WERI-Rb-1 (cell line): ENCODE results near the gene CAMK2B.

Experiments used
- DNase-seq: peaks from one replicate; pipeline ENCODE4 v3.0.0-alpha.2; 2020
- H3K27ac ChIP-seq: fragments of 250-450 bp; sonication (Bioruptor Pico); 2 replicates; pipeline ENCODE4 v1.5.1; 2020; ENCODE audit warnings: mild to moderate bottlenecking, moderate library complexity
- H3K27me3 ChIP-seq: fragments of 250-450 bp; sonication (Bioruptor Pico); 2 replicates; pipeline ENCODE4 v1.5.1; 2021; ENCODE audit warnings: mild to moderate bottlenecking, low read depth, moderate library complexity; ENCODE audit not compliant: insufficient read depth, severe bottlenecking
- H3K36me3 ChIP-seq: fragments of 250-450 bp; sonication (Bioruptor Pico); 2 replicates; pipeline ENCODE4 v1.5.1; 2020; ENCODE audit warnings: mild to moderate bottlenecking, moderate library complexity
- H3K4me3 ChIP-seq: 2 replicates; pipeline ENCODE4 v1.5.1; 2011; ENCODE audit warnings: low read depth, mild to moderate bottlenecking, control low read depth, low read length
- H3K9me3 ChIP-seq: fragments of 250-450 bp; sonication (Bioruptor Pico); 2 replicates; pipeline ENCODE4 v1.5.1; 2021; ENCODE audit warnings: mild to moderate bottlenecking, moderate library complexity; ENCODE audit not compliant: severe bottlenecking
- CTCF ChIP-seq: IDR thresholded peaks from 2 replicates; pipeline ENCODE4 v1.5.1; 2011; ENCODE audit warnings: low read depth, mild to moderate bottlenecking, control low read depth, inconsistent platforms, low read length

CAMK2B gene

DNA sequence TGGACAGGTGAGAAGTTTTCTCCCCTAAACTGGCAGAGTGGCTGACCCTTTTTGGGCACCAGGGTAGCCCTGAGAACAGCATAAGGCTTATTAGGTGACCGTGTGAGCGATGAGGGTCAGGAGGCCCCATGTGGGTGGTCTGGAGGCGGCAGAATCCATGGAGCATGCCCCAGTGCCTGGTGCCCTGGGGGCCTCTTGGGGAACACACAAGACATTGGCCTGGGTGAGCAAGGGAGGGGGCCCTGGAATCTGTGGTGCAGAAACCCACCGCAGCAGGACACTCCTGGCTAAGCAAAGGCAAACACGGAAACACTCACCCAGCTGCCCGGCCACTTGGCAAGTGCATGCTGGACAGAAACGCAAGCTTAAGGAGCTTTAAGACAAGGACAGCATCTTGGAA is 95.1 kb downstream of the CAMK2B start:
- TF ChIP-seq CTCF, result no peak
- H3K27me3 ChIP-seq, result no peaks in the 10 kb centered on the region
- H3K36me3 ChIP-seq, result no peaks in the 10 kb centered on the region; the same call in 1 of the 2 replicates
- H3K27ac ChIP-seq, result no peak overlapping the region
- H3K4me3 ChIP-seq, result no peak overlapping the region
- no peak for DNase-seq
- H3K9me3 ChIP-seq, result no peaks in the 10 kb centered on the region

- no peak for DNase-seq
- no peaks in the 10 kb centered on the region for H3K27me3 ChIP-seq
- H3K4me3 ChIP-seq, result no peak overlapping the region
- no peak for TF ChIP-seq CTCF
- no peaks in the 10 kb centered on the region; the same call in 1 of the 2 replicates for H3K36me3 ChIP-seq
- H3K27ac ChIP-seq, result no peak overlapping the region
- H3K9me3 ChIP-seq, result no peaks in the 10 kb centered on the region
Measured at GRCh38 chr7:44229546-44230105, 95.8 kb downstream of the CAMK2B start.

DNA sequence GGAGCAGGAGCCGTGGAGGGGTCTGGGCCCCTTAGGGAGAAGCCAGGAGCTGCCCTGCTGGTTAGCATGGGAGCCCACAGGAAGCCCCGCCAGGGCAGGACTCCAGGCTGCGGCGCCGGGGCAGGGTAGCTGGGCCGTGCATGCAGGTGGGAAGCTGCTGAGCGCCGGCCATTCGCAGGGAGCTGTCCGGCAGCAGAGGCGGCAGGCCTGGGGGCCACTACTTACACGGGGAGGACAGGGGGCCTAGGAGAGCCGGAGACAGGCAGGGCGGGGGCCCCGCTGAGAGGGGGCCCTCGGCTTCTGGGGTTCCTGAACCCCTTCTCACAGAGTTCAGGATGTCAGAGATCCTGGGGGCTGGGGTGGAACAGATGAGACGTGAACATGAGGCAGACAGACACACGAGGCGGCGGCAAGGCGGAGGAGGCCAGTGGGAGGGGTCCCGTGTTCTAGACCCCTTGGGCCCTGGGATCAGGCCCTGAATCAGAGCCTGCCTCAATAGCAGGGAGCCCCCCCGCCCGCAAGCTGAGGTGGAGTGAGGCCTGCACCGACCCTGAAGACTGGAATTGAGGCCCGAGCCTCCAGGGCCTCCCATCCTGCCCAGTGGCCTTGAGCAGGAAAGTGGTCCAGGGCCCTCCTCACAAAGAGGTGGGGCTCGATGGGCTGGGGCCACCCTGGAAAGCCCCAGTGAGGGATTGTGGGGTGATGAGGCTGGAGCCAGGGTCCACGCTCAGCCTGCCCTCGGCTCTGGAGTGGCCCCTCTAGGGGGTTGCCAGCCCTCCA is 96.6 kb downstream of the CAMK2B start:
- Histone ChIP-seq H3K36me3 (no peaks in the 10 kb centered on the region; the same call in 1 of the 2 replicates), H3K27ac (peak overlapping the region; percentile 47), H3K4me3 (no peak overlapping the region), H3K9me3 (no peaks in the 10 kb centered on the region), H3K27me3 (no peaks in the 10 kb centered on the region)
- TF ChIP-seq CTCF, result no peak
- DNase-seq, result no peak

DNA sequence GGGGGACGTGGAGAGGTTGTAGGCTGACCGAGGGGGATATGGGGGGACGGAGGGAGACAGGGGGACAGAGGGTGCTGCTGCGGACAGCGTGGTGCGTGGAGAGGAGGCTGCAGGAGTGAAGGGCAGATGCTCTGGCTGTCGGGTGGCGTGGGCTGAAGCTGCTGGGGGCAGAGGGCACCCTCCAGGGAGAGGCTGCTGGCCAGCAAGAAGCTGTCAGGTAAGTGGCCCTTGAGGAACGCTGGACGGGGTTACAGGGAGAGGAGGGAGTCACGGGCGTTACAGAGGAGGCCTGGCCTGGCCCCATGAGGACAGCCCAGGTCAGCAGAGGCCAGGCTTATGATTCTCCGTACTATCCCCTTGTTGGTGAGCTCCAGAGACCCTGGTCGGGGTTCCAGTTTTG is 97.5 kb downstream of the CAMK2B start:
- TF ChIP-seq CTCF, result no peak
- Histone ChIP-seq H3K36me3 (no peaks in the 10 kb centered on the region), H3K27me3 (no peaks in the 10 kb centered on the region), H3K9me3 (no peaks in the 10 kb centered on the region), H3K4me3 (no peak overlapping the region), H3K27ac (peak overlapping the region; percentile 47)
- no peak for DNase-seq

- Histone ChIP-seq H3K4me3 (no peak overlapping the region), H3K27ac (peak overlapping the region; percentile 79), H3K27me3 (no peaks in the 10 kb centered on the region), H3K9me3 (no peaks in the 10 kb centered on the region), H3K36me3 (no peaks in the 10 kb centered on the region)
- no peak for DNase-seq
- TF ChIP-seq CTCF, result no peak
Measured at GRCh38 chr7:44226396-44226753, 99.0 kb downstream of the CAMK2B start.
